ENCODE results near the gene ABHD16B. TPM values are rescaled to one million over a fixed set of nuclear protein-coding genes. Genes with fewer than 3 reads are reported as not detected.

Gene ABHD16B
- total and polyA plus RNA-seq, 2 donors (not counting 3 experiments of a cell fraction or from before 2014, with no cell fraction given), result not detected

DNA sequence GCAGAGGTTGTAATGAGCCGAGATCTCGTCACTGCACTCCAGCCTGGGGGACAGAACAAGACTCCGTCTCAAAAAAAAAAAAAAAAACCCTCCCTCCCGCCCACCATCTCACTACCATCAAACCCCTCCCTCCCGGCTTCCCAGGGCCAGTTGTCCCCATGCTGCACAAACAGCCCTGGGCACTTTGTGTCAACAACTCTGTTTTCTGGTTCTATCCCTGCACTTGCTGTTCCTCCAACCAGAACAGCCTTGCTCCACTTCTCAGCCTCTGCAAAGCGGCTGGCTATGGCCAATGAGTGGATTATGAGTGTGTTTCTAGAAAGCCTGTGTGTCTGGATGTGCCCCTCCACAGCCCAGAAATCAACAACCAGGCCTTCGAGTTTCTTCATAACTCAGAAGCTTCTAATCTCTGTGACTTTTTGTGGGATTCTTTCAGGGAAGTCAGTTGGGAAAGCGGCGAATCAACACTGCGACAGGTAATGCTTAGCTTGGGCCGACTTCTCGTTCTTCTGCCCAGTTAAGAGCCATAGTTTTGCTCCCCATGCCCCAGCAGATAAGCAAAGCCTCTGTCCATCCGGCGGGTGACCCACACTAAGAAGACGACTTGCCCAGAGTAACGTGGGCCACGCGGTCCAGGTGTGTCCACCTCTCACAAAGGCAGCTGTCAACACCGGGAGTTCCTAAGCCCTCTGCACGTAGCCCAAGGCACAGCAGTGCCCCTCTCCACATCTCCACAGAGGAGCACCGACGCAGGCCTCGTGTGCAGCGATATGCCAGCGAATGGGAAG lies 35.8 kb upstream of the ABHD16B start:
- Histone ChIP-seq H3K36me3 (ENCODE audit: control insufficient read depth in 2 of 2, extremely low read depth in 1 of 2, insufficient read depth in 2 of 2, low read length in 2 of 2) (no peaks in the 10 kb centered on the region), H3K27me3 (ENCODE audit: control insufficient read depth in 2 of 2, insufficient read depth in 2 of 2, low read length in 2 of 2) (peaks cover 18 to 22% of the 10 kb centered on the region in 2 experiments), H3K9me1 (replicated peaks; ENCODE audit: control insufficient read depth, extremely low read depth, insufficient read depth, low read length) (no peaks in the 10 kb centered on the region), H4K20me1 (replicated peaks; ENCODE audit: control insufficient read depth, extremely low read depth, insufficient read depth, low read length) (no peaks in the 10 kb centered on the region), H3K27ac (ENCODE audit: insufficient read depth, low read depth, low read length) (no peak overlapping the region), H3K79me2 (ENCODE audit: control insufficient read depth, insufficient read depth, low read length) (no peaks in the 10 kb centered on the region), H2AFZ (ENCODE audit: low read depth, low read length) (no peak overlapping the region), H3K9me3 (replicated peaks; ENCODE audit: control insufficient read depth, insufficient read depth, low read length) (no peaks in the 10 kb centered on the region), H3K4me3 (replicated peaks in 1 of 3; ENCODE audit: insufficient read depth in 1 of 3, low read depth in 1 of 3, low read length in 3 of 3) (no peak overlapping the region), H3K4me2 (ENCODE audit: insufficient read depth, low read length) (no peak overlapping the region), H3K9ac (replicated peaks; ENCODE audit: extremely low read depth, insufficient read depth, low read length) (no peak overlapping the region), H3K4me1 (ENCODE audit: control insufficient read depth, extremely low read depth, insufficient read depth, low read length) (peaks cover 5% of the 10 kb centered on the region)
- TF ChIP-seq POLR2A (IDR thresholded peaks at IDR 0.05; ENCODE audit: low read depth, low read length), result no peak
- TF ChIP-seq, protein P1, sequence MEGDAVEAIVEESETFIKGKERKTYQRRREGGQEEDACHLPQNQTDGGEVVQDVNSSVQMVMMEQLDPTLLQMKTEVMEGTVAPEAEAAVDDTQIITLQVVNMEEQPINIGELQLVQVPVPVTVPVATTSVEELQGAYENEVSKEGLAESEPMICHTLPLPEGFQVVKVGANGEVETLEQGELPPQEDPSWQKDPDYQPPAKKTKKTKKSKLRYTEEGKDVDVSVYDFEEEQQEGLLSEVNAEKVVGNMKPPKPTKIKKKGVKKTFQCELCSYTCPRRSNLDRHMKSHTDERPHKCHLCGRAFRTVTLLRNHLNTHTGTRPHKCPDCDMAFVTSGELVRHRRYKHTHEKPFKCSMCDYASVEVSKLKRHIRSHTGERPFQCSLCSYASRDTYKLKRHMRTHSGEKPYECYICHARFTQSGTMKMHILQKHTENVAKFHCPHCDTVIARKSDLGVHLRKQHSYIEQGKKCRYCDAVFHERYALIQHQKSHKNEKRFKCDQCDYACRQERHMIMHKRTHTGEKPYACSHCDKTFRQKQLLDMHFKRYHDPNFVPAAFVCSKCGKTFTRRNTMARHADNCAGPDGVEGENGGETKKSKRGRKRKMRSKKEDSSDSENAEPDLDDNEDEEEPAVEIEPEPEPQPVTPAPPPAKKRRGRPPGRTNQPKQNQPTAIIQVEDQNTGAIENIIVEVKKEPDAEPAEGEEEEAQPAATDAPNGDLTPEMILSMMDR (IDR thresholded peaks at IDR 0.05; ENCODE audit: extremely low read depth in 1 of 2, insufficient read depth in 1 of 2, low read depth in 1 of 2, low read length in 2 of 2), result no peak
- TF ChIP-seq GATA2 (IDR thresholded peaks at IDR 0.05; ENCODE audit: insufficient read depth, insufficient read length, low read depth, low read length), result no peak
- TF ChIP-seq FOS (IDR thresholded peaks at IDR 0.05; ENCODE audit: borderline replicate concordance, insufficient read depth, low read length), result no peak
- no peak for TF ChIP-seq EZH2 (IDR thresholded peaks at IDR 0.05; ENCODE audit: borderline replicate concordance, low read depth, low read length, severe bottlenecking)
- no peak for TF ChIP-seq MYC (IDR thresholded peaks at IDR 0.05; ENCODE audit: low read depth, low read length)
- TF ChIP-seq, protein P2, sequence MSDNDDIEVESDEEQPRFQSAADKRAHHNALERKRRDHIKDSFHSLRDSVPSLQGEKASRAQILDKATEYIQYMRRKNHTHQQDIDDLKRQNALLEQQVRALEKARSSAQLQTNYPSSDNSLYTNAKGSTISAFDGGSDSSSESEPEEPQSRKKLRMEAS (IDR thresholded peaks at IDR 0.05; ENCODE audit: insufficient read depth, insufficient read length), result no peak
- no peak for TF ChIP-seq POLR2AphosphoS5 (IDR thresholded peaks at IDR 0.05; ENCODE audit: insufficient read depth, low read depth, low read length)
- TF ChIP-seq JUN (IDR thresholded peaks at IDR 0.05; ENCODE audit: borderline replicate concordance, insufficient read depth, insufficient read length, low read depth), result no peak
- no peak for FAIRE-seq
- no TSS peak for BruUV-seq (replicated peaks)
- dilution Hi-C loops (cut with MboI; ENCODE audit: extremely low pct_ligation_motif_present, low sequenced_read_pairs) (no loop called here), intact Hi-C loops (cut with micrococcal nuclease) (loop anchor here (5.0 kb wide), 1 partner anchor 37 kb away; the partner anchor contains the start of gene ABHD16B)
- DNase-seq (ENCODE audit: low read depth, low spot score), result no peak
- ChIA-PET CTCF (no interaction called here), POLR2A (no interaction called here)

All from endothelial cell of umbilical vein (primary cell).